GM23338 (cell line): ENCODE results near the gene ALOX5AP. TPM values are rescaled to one million over a fixed set of nuclear protein-coding genes. Genes with fewer than 3 reads are reported as not detected.

Source experiments
- ATAC-seq: fragments of 200-7000 bp; cut with Tn5 transposase; 3 replicates; pipeline ENCODE4 v1.9.1; 2020
- DNase-seq: peaks from one replicate; pipeline ENCODE4 v3.0.0-alpha.2; 2015; ENCODE audit warnings: low spot score
- H2AFZ ChIP-seq: fragments of 200-600 bp; sonication (generic); 2 replicates; pipeline ENCODE4 v1.8.0; 2016; ENCODE audit warnings: antibody characterized with exemption, mild to moderate bottlenecking, moderate library complexity
- H3F3A ChIP-seq: fragments of 200-600 bp; sonication (generic); replicated peaks from 2 replicates; pipeline ENCODE4 v1.8.0; 2017; ENCODE audit warnings: antibody characterized with exemption, mixed run types, low read depth
- H3K27ac ChIP-seq: fragments of 200-600 bp; sonication (generic); 2 replicates; pipeline ENCODE4 v1.6.1; 2016; ENCODE audit warnings: low read depth
- H3K27me3 ChIP-seq: fragments of 200-600 bp; sonication (generic); 2 replicates; pipeline ENCODE4 v1.8.0; 2016; ENCODE audit warnings: mild to moderate bottlenecking, mixed run types, moderate library complexity; ENCODE audit not compliant: insufficient read depth
- H3K36me3 ChIP-seq: fragments of 200-600 bp; sonication (generic); 2 replicates; pipeline ENCODE4 v1.8.0; 2016; ENCODE audit warnings: mild to moderate bottlenecking; ENCODE audit not compliant: insufficient read depth
- H3K4me1 ChIP-seq: fragments of 200-600 bp; sonication (generic); 2 replicates; pipeline ENCODE4 v1.8.0; 2016; ENCODE audit warnings: mild to moderate bottlenecking, moderate library complexity; ENCODE audit not compliant: insufficient read depth
- H3K4me2 ChIP-seq: fragments of 200-600 bp; sonication (generic); 2 replicates; pipeline ENCODE4 v1.7.1; 2017; ENCODE audit warnings: mixed run types
- H3K4me3 ChIP-seq: fragments of 200-600 bp; sonication (generic); 2 replicates; pipeline ENCODE4 v1.6.1; 2016; ENCODE audit warnings: mixed run types
- H3K79me2 ChIP-seq: fragments of 200-600 bp; sonication (generic); replicated peaks from 2 replicates; pipeline ENCODE4 v1.8.0; 2017; ENCODE audit warnings: mild to moderate bottlenecking; ENCODE audit not compliant: insufficient read depth
- H3K9me2 ChIP-seq: fragments of 200-600 bp; sonication (generic); 2 replicates; pipeline ENCODE4 v1.8.0; 2017; ENCODE audit not compliant: insufficient read depth
- H4K20me1 ChIP-seq: fragments of 200-600 bp; sonication (generic); replicated peaks from 2 replicates; pipeline ENCODE4 v1.8.0; 2017; ENCODE audit warnings: mild to moderate bottlenecking; ENCODE audit not compliant: insufficient read depth
- H3K27ac Mint-ChIP-seq: 2 replicates; pipeline ENCODE4 v1.8.0; 2020; ENCODE audit warnings: inconsistent platforms, mild to moderate bottlenecking, moderate library complexity, mixed read lengths
- H3K27me3 Mint-ChIP-seq: 3 replicates; pipeline ENCODE4 v1.8.0; 2022; ENCODE audit warnings: low read depth, mild to moderate bottlenecking, moderate library complexity, mixed read lengths, inconsistent platforms; ENCODE audit not compliant: insufficient read depth, poor library complexity
- H3K36me3 Mint-ChIP-seq: 3 replicates; pipeline ENCODE4 v1.8.0; 2021; ENCODE audit warnings: low read depth, mild to moderate bottlenecking, inconsistent platforms, moderate library complexity, mixed read lengths
- H3K4me1 Mint-ChIP-seq: 3 replicates; pipeline ENCODE4 v1.8.0; 2020; ENCODE audit warnings: mild to moderate bottlenecking, inconsistent platforms, mixed read lengths
- H3K4me3 Mint-ChIP-seq: 3 replicates; pipeline ENCODE4 v1.8.0; 2021; ENCODE audit warnings: moderate library complexity, mild to moderate bottlenecking, inconsistent platforms, mixed read lengths
- H3K9me3 Mint-ChIP-seq: 3 replicates; pipeline ENCODE4 v1.8.0; 2020; ENCODE audit warnings: moderate library complexity, mild to moderate bottlenecking, inconsistent platforms, mixed read lengths
- CREB1 ChIP-seq: fragments of 250-450 bp; sonication (Bioruptor Pico); IDR thresholded peaks from 2 replicates; pipeline ENCODE4 v1.5.0; 2020; ENCODE audit warnings: low read depth, mild to moderate bottlenecking, moderate library complexity
- CTCF ChIP-seq, 2 experiments: fragments of 200-600 bp in 1 of 2; sonication (generic) in 1 of 2; conservative IDR thresholded peaks; 2 replicates each; pipeline versions ENCODE4 v1.5.1 to v1.6.1; 2016 to 2017; ENCODE audit warnings: antibody characterized with exemption in 2 of 2, low read depth in 2 of 2, mild to moderate bottlenecking in 2 of 2, moderate library complexity in 1 of 2
- ETS1 ChIP-seq: IDR thresholded peaks from 2 replicates; pipeline ENCODE4 v1.6.1; 2016; ENCODE audit warnings: antibody characterized with exemption
- EZH2phosphoT487 ChIP-seq: fragments of 200-600 bp; sonication (generic); IDR thresholded peaks from one replicate; pipeline ENCODE4 v1.8.1; 2018; ENCODE audit warnings: antibody characterized with exemption; ENCODE audit not compliant: unreplicated experiment
- POLR2AphosphoS5 ChIP-seq: IDR thresholded peaks from 2 replicates; pipeline ENCODE4 v1.6.1; 2016; ENCODE audit warnings: antibody characterized with exemption, low read depth
- REST ChIP-seq: IDR thresholded peaks from one replicate; pipeline ENCODE4 v1.6.1; 2018; ENCODE audit warnings: antibody characterized with exemption; ENCODE audit not compliant: unreplicated experiment
- ZNF331 ChIP-seq: fragments of 250-450 bp; sonication (Bioruptor Pico); IDR thresholded peaks from 2 replicates; pipeline ENCODE4 v1.5.0; 2020; ENCODE audit warnings: low read depth, mild to moderate bottlenecking, moderate library complexity
- polyA plus RNA-seq: library from polyadenylated mRNA; unstranded; fragments of >200 nt; fragmentation: Nextera tagmentation; extraction: Ambion mirVana; gene quantifications from 2 replicates; pipeline ENCODE4 v1.2.1, GENCODE V29; 2016
- total RNA-seq: library from RNA; depleted of rRNA; stranded (reverse); fragments of >200 nt; shearing (Covaris generic); gene quantifications from 2 replicates; pipeline ENCODE4 v1.2.3, GENCODE V29; 2014

ALOX5AP gene
- total and polyA plus RNA-seq, 2 experiments from 2014 or later = 0.23 TPM; not detected in 1

GRCh38 chr13:30726192-30726591 lies 9.2 kb upstream of the ALOX5AP start (continued):
- no peak for TF ChIP-seq CTCF (conservative IDR thresholded peaks at IDR 0.05; ENCODE audit: low read depth in 2 of 2)
- TF ChIP-seq REST = no peak
- TF ChIP-seq CREB1 (CRISPR knock-in tag) = no peak
- TF ChIP-seq EZH2phosphoT487 = no peak
- no peak for TF ChIP-seq ZNF331 (CRISPR knock-in tag)
- no peak for TF ChIP-seq ETS1
- TF ChIP-seq POLR2AphosphoS5 = no peak

- peak; percentile 22 for TF ChIP-seq REST
- TF ChIP-seq EZH2phosphoT487 = no peak
- H3K4me2 ChIP-seq = no peak overlapping the region
- no peaks in the 10 kb centered on the region for H3K27me3 ChIP-seq
- H3K36me3 ChIP-seq = no peaks in the 10 kb centered on the region
- no peak for ATAC-seq
- no peak overlapping the region for H2AFZ ChIP-seq
- DNase-seq = no peak
- Mint-ChIP-seq H3K36me3 (no peaks in the 10 kb centered on the region), H3K4me3 (no peak overlapping the region), H3K9me3 (no peaks in the 10 kb centered on the region), H3K27me3 (peaks cover 3% of the 10 kb centered on the region), H3K4me1 (no peaks in the 10 kb centered on the region; the same call in 2 of the 3 replicates), H3K27ac (no peak overlapping the region)
- H3K79me2 ChIP-seq = no peaks in the 10 kb centered on the region
- H3K4me1 ChIP-seq = no peaks in the 10 kb centered on the region
- no peak overlapping the region for H3K27ac ChIP-seq
- H3F3A ChIP-seq = no peaks in the 10 kb centered on the region
- H4K20me1 ChIP-seq = no peaks in the 10 kb centered on the region
- H3K4me3 ChIP-seq = no peak overlapping the region
- peaks cover 3% of the 10 kb centered on the region; the same call in 1 of the 2 replicates for H3K9me2 ChIP-seq
These were observed 7.6 kb upstream of the ALOX5AP start for GRCh38 chr13:30727491-30728355.
